ENCODE results near the gene BTN1A1.

BTN1A1 gene, protein sequence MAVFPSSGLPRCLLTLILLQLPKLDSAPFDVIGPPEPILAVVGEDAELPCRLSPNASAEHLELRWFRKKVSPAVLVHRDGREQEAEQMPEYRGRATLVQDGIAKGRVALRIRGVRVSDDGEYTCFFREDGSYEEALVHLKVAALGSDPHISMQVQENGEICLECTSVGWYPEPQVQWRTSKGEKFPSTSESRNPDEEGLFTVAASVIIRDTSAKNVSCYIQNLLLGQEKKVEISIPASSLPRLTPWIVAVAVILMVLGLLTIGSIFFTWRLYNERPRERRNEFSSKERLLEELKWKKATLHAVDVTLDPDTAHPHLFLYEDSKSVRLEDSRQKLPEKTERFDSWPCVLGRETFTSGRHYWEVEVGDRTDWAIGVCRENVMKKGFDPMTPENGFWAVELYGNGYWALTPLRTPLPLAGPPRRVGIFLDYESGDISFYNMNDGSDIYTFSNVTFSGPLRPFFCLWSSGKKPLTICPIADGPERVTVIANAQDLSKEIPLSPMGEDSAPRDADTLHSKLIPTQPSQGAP

DNA sequence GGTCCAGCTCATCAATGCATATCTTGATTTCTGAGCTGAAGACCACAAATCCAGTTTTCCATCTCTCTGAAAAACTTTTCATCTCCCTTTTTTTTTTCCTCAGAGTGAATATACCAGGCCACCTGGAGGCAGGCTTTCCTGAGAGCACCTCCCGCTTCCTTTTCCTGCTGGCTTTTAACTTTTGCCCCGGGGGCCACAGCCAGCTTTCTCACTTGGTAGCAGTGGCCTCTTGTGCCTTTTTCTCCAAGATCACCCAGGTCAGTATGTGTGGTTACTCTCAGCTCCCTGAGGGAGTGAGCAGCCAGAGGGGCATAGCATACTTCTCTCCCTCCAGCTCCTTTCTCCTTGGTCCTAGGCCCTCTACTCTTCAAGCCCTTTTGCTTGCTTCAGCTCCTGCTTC is at the start of gene BTN1A1:
BTN1A1 (plus strand) TSS at position 202 of the 400 bp plus-strand sequence. CDS start 984 bp downstream, outside the sequence.
- TF ChIP-seq, protein P1, sequence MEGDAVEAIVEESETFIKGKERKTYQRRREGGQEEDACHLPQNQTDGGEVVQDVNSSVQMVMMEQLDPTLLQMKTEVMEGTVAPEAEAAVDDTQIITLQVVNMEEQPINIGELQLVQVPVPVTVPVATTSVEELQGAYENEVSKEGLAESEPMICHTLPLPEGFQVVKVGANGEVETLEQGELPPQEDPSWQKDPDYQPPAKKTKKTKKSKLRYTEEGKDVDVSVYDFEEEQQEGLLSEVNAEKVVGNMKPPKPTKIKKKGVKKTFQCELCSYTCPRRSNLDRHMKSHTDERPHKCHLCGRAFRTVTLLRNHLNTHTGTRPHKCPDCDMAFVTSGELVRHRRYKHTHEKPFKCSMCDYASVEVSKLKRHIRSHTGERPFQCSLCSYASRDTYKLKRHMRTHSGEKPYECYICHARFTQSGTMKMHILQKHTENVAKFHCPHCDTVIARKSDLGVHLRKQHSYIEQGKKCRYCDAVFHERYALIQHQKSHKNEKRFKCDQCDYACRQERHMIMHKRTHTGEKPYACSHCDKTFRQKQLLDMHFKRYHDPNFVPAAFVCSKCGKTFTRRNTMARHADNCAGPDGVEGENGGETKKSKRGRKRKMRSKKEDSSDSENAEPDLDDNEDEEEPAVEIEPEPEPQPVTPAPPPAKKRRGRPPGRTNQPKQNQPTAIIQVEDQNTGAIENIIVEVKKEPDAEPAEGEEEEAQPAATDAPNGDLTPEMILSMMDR (IDR thresholded peaks at IDR 0.05; ENCODE audit: insufficient read depth, low read length, poor library complexity, severe bottlenecking): no peak
- Histone ChIP-seq H3K4me3 (replicated peaks; ENCODE audit: low read depth, low read length) (no peak within 1 kb of the TSS), H3K27me3 (replicated peaks; ENCODE audit: control insufficient read depth, insufficient read depth, low read length) (no peaks in the 10 kb centered on the region), H3K36me3 (ENCODE audit: control insufficient read depth, insufficient read depth, low read length) (no peaks in the 10 kb centered on the region)
- DNase-seq (ENCODE audit: extremely low read depth, insufficient read length): no peak

GRCh38 chr6:26452631-26453235 is 47.4 kb upstream of the BTN1A1 start:
- DNase-seq (ENCODE audit: extremely low read depth, insufficient read length): no peak

DNA sequence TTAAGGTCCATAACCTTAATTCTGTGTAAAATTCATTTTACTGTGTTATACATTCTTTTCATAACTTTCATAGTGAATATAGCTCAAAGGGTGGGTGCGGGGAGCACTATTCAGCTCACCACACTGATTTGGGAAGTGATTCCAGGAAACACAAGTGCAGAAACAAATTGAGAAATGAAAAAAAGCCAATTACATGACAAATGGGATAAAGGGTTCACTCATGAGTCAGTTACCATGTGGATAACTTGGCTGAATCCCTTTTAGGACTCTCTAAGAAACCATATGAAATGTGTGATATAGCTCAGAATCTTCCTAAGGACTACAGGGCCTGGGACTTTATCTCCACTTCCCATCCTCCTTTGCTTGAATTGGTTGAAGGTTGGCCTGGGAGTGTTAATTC is 45.5 kb upstream of the BTN1A1 start:
- no peak overlapping the region for H3K4me3 ChIP-seq (replicated peaks; ENCODE audit: low read depth, low read length)
- no peaks in the 10 kb centered on the region for H3K27me3 ChIP-seq (replicated peaks; ENCODE audit: control insufficient read depth, insufficient read depth, low read length)
- TF ChIP-seq, protein P1 (IDR thresholded peaks at IDR 0.05; ENCODE audit: insufficient read depth, low read length, poor library complexity, severe bottlenecking): no peak
- DNase-seq (ENCODE audit: extremely low read depth, insufficient read length): no peak
- peaks cover 3% of the 10 kb centered on the region for H3K36me3 ChIP-seq (ENCODE audit: control insufficient read depth, insufficient read depth, low read length)

More at GRCh38 chr6:26452631-26453235, 47.4 kb upstream of the BTN1A1 start:
- TF ChIP-seq, protein P1 (IDR thresholded peaks at IDR 0.05; ENCODE audit: insufficient read depth, low read length, poor library complexity, severe bottlenecking): no peak
- no peak overlapping the region for H3K4me3 ChIP-seq (replicated peaks; ENCODE audit: low read depth, low read length)
- H3K36me3 ChIP-seq (ENCODE audit: control insufficient read depth, insufficient read depth, low read length): peaks cover 1% of the 10 kb centered on the region
- no peaks in the 10 kb centered on the region for H3K27me3 ChIP-seq (replicated peaks; ENCODE audit: control insufficient read depth, insufficient read depth, low read length)

DNA sequence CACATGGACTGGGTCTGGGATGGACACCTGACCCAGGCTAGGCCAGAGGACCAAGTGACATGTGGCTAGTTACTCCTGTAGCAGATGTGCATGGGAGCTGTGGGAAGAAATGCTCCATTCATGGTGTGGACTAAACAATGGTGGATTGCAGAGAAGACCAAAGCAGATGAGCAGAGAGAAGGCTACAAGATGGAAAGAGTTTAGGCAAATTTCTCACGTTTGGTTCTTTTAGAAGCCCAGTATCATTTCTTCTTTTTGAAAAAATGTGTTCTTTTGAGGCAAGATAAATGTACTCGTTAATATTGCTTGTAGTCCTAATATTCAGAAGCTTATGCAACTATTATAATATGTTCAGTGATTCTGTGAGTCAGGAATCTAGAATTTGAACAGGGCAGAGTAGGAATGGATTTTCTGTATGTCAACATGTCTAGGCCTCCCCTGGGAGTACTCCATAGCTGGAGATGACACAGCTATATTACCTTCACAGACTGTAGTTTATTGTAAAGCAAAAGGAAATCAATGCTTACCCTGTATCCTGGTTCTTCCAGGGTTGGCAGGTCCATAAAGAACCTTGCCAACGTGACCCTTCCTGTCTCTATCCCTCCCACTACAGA is 44.6 kb upstream of the BTN1A1 start:
- TF ChIP-seq, protein P1 (IDR thresholded peaks at IDR 0.05; ENCODE audit: insufficient read depth, low read length, poor library complexity, severe bottlenecking): no peak
- DNase-seq (ENCODE audit: extremely low read depth, insufficient read length): no peak
- H3K4me3 ChIP-seq (replicated peaks; ENCODE audit: low read depth, low read length): no peak overlapping the region
- H3K36me3 ChIP-seq (ENCODE audit: control insufficient read depth, insufficient read depth, low read length): peaks cover 4% of the 10 kb centered on the region
- H3K27me3 ChIP-seq (replicated peaks; ENCODE audit: control insufficient read depth, insufficient read depth, low read length): no peaks in the 10 kb centered on the region

DNA sequence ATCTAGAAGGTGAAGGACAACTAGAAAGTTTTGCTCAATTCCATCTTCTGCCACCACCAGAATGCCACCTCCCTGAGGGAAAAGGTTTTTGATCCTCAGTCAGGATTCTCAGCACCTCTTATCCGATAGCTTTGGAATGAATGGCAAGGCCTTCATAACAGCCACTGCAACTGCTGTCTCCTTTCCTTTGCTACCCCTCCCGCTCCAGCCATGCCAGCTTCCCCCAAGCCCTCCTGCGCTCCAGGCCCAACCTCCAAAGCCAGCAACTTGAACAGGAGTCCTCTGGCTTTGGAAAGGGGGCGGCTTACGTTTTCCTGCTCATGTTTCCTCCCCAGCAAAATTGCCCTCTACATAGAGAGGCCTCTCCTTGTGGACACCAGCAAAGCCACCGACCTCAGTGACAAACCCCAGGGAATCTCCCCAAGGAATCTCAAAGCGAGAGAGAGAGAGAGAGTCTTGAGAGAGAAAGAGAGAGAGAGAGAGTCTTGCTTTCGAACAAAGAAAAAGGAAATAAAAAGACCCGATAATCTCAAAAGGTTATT is 42.8 kb upstream of the BTN1A1 start:
- no peaks in the 10 kb centered on the region for H3K27me3 ChIP-seq (replicated peaks; ENCODE audit: control insufficient read depth, insufficient read depth, low read length)
- H3K36me3 ChIP-seq (ENCODE audit: control insufficient read depth, insufficient read depth, low read length): peaks cover 7% of the 10 kb centered on the region
- TF ChIP-seq, protein P1 (IDR thresholded peaks at IDR 0.05; ENCODE audit: insufficient read depth, low read length, poor library complexity, severe bottlenecking): no peak
- DNase-seq (ENCODE audit: extremely low read depth, insufficient read length): peak; percentile 41
- H3K4me3 ChIP-seq (replicated peaks; ENCODE audit: low read depth, low read length): no peak overlapping the region; the same call in 1 of the 2 replicates
